ENCODE data around the gene ADAMTS8.
A peak's percentile ranks its signal among the peaks of the same experiment; 100 is the strongest.
"Not testable (repeated sequence)": the region's sequence is repeated elsewhere in the genome, so short reads cannot be mapped to it uniquely, and the experiment has no call there.

The ADAMTS8 gene

DNA sequence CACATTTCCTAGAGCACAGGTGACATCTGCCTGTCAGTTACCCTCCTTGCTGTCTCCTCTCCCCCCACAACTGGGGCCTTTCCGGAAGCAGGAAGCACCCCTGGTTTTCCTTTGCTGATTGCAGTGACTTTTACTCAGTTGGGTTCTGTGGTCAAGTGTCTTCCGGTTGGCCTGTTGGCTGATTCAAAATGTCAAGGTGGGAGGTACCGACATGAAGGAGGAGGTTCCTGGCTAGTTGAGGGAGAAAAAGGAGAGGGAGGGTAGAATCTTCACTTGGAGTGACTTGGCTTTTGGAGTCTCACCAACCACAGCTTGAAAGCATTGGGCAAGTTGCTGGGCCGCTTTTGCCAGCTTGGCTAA lies 10.7 kb upstream of the ADAMTS8 start:
- DNase-seq (ENCODE audit: low read depth in 2 of 2): no peak

DNA sequence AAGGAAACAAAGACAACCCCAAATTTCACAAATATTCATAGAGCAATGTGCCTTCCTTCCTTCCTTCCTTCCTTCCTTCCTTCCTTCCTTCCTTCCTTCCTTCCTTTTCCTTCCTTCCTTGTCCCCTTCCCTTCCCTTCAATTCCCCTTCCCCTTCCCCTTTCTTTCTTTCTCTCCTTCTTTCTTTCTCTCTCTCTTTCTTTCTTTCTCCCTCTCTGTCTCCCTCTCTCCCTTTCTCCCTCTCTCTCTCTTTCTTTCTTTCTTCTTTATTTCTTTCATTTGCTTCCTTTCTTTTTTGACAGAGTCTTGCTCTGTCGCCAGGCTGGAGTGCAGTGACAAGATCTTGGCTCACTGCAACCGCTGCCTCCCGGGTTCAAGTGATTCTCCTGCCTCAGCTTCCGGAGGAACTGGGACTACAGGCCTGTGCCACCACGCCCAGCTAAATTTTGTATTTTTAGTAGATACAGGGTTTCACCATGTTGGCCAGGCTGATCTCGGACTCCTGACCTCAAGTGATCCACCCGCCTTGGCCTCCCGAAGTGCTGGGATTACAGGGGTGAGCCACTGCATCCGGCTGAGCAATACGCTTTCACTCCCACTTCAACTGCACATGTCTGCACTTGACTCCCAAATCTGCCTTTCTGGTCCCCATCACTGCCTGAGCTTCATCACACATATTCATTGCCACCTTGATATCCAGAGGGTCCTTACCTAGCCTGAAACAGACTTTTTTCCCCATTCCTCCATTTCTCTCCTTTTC lies 10.2 kb upstream of the ADAMTS8 start:
- not testable (repeated sequence) for DNase-seq (ENCODE audit: low read depth in 2 of 2)

DNA sequence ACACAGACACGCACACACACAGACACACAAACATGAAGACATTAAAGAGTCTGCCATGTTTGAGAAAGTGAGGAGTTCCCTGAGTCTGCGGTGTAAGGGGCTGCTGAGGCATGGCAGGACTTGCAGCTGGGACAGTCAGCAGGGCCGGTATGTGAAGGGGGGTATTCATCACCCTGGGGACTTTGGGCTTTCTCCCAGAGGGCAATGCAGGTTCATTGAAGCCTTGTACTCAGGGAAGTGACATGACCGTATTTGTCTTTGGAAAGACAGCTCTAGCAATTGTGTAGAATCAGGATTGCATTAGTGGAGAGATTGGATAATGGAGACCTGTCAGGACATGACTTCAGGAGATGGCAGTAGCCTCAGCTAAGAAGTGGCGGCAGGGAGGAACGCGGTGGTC lies 9.4 kb upstream of the ADAMTS8 start:
- no peak for DNase-seq (ENCODE audit: low read depth in 2 of 2)

DNA sequence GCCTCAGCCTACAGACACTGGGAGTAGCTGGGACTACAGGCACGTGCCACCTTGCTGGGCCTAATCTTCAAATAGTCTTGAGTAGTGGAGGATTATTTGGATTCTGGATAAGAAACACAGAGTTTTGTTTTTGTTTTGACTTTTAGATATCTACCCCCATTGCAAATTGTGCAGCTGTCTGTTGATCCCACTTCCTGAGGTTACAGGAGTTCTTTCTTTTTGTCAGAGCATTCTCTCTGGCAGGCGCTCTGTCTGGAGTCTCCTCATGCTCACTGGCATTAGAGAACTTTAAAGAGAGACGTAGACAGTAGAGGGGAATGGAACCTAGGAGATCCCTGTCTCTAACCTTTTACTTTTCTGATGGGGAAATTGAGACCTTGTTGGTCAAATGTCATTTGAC lies 7.8 kb upstream of the ADAMTS8 start:
- DNase-seq (ENCODE audit: low read depth in 2 of 2): no peak

DNA sequence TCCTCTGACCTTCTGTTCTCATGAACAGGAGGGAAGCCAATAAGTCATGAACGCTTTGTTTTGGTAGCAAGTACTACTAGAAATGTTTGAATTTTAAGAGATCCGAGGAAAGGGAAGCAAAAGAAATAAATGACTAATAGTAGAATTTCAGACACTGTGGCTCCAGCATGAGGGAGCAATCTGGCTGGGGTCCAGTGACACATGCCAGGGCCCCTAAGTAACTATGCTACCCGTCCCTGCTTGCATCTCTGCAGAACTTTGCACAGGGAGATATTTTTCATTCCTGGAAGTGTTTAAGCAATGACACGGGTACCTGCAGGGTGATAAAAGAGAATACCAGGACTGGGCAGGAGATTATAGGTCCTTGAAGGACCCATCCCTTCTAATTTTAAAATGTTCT lies 7.3 kb upstream of the ADAMTS8 start:
- no peak for DNase-seq (ENCODE audit: low read depth in 2 of 2)

DNA sequence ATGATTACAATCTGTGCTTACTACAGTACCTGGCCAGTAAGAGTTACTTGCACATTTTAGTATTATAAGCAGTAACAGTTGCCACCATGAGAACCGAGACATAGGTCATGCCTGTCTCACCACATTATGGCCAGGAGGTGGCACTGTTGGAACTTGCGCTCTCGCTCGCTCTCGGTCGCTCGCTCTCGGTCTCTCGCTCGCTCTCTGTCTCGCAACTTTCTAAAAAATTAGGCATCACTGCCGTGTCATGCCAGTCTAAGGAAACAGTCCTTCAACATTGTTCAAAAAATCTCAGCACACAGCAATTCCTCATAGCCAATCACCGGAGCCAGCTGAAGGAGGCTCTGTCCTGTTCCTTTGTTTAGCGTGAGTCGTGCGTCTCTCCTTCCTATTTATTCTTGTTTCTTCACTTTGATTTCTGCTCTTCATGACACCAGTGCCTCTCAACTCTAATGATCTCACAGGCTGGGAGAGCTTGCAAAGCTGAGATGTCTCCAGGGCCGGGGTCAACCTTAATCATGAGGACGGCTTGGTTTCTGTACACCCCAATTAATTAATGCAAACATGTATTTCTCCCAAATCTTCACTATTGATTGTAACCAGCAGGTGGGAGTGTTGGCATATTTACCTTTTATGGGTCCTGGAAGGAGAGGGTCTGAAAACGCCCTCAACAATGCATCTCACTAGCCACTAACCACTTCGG lies 6.3 kb upstream of the ADAMTS8 start:
- peak; percentile 24 to 32 for DNase-seq (ENCODE audit: low read depth in 2 of 2)

DNA sequence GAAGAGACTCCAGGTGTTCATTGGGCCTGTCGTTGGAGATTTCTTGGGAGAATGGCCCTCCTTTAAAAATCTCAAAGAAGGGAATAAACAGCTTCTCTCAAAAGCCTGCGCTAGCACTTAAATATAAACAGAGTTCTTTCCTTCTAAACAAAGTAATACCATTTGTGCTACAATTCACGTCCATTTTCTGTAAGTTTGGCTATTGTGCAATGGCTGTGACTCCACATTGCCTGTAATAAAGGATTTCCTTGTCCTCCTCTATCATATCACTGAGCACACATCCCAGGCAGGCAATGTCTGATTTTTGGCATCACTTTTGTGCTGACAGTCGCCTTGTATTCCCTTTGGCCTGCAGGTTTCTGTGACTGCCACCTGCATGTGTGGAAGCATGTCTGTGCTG lies 4.9 kb upstream of the ADAMTS8 start:
- DNase-seq (ENCODE audit: low read depth in 2 of 2): no peak

DNA sequence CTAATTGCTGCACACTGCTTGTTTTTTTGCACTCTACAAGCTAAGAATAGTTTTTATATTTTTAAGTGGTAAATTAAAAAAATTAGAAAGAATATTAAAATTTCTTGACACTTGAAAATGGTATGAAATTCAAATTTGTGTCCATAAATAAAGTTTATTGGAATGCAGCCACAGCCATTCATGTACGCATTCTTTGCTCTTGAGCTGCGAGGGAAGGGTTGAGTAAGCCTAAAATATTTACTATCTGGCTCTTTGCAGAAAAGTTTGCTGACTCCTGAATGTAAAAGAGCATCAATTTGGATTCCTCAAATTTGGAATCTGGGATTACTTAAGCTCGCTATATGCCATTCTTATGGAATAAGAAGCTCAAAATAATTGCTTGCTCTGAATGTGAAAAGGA lies 3.4 kb upstream of the ADAMTS8 start:
- DNase-seq (ENCODE audit: low read depth in 2 of 2): no peak

DNA sequence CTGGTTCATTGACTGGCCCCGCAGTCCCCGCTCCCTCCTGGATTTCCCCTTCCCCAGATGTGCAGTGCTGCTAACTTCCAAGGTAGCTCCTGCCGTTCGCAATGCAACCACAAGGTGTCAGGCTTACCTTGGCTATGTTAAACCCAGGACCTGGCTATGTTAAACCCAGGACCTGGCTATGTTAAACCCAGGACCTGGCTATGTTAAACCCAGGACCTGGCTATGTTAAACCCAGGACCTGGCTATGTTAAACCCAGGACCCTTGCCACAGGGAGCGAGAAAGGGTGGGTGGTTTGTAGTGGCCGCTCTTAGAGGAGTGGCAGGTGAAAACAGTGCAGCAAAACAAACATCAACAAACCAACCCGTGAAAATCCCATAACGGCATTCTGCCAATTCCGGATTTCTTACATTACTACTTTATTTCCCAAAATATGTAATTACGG lies 2.9 kb upstream of the ADAMTS8 start:
- DNase-seq (ENCODE audit: low read depth in 2 of 2): peak; percentile 31 to 38

DNA sequence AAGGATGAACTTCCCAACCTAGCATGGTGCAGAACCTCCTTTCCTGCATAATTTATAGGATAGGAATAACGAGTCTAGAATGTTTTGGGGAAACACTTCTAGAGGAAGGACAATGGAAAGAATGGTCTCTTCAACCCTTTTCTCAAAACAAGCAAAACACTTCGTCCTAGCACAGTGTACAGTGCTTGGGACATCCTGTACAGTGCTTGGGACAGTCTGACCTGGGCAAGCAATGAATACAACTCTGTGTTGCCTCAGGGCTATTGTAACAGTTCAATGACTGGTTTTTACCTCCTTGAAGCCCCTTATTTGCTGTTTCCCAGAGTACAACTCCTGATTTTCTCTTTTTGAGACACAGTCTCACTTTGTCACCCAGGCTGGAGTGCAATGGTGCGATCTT lies 1.6 kb upstream of the ADAMTS8 start:
- no peak for DNase-seq (ENCODE audit: low read depth in 2 of 2)

DNA sequence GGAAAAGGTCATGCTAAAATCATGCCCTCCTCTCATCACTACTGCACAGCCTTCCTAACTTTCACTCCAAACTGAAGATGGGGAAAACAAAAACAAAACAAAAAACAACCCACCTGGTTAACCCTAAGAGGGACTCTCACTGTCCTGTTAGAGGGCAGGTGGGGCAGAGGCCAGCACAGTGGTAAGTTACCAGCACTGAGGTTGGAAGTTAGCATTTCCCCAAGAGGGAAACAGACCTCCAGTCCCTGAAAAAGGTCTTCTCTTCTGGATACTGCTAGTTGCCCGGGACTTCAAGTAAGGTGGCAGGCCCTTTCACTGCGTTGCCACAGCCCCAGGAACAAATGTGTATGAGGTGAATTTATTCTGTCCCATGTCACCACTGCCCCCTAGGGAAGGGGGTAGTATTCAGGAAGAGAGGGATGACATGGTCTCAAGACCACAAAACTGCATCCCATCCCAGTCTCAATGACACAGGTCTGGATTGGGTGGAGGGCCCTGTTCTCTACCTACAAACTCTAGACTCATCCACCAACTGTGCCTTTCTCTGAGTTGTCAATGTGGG lies 792 bp upstream of the ADAMTS8 start:
- DNase-seq (ENCODE audit: low read depth in 2 of 2): no peak

DNA sequence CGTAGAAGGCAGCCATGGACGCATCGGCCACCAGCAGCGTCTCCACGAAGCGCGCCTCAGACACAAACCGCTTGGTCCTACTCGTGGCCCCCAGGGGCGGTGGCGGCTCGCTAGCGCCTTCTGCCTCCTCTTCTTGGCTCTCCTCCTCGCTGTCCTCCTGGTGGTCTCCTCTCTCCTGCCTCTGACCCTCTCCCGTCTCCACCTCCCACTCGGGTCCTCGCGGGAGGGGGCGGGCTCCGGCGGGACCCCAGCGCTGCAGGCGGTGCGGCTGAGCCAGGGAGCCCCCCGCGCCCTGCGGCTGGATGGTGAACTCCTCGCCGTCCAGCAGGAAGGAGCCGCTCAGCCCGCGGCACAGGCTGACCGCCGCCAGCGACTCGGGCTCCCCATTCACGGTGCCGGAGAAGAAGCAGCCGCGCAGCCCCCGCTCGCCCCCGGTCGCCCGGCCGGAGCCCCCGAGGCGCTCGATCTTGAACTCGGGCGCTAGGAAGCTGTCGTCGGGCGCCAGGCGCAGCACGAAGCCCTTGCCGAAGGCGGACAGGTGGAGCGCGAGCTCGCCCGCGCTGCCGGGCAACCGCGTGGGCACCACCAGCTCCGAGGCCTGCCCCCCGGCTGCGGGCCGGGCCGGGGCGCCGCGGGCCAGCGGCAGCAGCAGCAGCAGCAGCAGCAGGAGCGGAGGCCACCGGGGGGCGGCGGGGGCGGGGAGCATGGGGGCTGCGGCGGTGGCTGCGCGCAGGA lies 661 bp downstream of the ADAMTS8 start:
- no peak for DNase-seq (ENCODE audit: low read depth in 2 of 2)

DNA sequence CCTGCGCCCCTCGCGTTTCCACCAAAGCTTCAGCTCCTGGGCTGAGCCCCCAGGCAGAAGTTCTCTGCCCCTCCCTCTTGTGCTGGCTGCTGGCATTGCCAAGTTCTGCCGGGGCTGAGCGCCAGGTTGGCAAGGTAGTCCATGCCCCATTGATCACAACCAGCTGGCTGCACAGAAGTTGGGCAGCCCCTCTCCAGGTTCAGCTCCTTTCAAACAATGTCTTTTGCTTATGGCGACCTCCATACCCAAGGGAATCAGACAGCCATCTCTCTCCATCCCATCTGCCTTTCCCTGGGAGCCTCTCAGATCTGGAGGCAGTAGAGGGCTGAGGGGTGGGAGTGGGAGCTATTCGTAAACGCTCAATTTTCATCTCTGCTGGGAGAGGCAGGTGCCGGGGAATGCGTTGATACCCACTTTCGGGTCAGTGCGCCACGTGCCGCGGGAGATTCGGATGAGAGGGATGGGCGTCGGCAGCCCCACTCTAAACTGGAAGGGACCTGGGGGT lies 1.5 kb downstream of the ADAMTS8 start:
- DNase-seq (ENCODE audit: low read depth in 2 of 2): no peak

DNA sequence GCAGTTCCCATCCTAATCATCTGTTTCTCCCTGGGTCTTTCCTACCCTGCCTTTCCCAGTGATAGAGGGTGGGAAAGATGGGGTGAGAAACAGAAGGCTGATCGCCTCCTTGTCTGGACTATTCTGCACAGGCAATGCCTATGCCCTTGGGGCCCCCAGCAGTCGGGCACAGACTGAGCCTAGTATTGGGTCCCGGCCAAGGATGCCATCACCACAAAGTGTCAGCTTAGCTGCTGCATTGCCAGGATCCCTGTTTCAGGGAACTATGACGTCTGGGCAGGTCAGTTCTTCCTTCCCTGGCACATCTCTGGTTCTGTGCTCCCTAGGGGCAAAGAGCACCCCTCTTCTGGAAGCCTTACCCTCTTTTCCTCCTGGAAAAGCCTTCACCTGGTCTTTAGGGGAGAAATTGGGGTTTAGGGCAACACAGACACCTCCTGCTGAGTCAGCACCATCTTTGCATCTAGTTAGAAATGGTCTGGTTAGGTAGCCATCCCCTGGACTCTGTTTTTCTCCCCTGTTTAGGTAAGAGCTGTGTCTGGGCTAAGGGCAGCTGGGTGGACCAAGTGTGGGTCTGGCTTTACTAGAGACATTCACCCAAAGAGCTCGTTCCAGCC lies 2.1 kb downstream of the ADAMTS8 start:
- DNase-seq (ENCODE audit: low read depth in 2 of 2): no peak

DNA sequence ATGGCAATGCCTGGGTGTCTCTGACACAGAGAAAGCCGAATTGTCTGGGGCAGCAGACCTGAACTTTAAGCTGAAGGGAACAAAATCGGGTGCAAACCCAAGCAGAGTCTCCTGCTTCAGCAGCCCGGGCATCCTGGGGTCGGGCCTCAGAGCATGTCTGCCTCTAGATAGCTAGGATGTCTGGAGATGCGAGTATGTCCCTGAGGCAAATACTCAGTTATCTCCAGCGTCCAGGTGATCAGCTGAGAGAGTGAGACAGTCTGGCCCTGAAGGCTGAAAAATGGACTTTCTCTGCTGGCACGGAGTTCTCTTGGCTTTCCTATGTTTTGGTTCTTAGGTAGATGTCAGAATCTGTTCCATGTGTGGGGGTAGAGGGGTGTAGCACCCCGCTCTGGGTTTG lies 3.3 kb downstream of the ADAMTS8 start:
- DNase-seq (ENCODE audit: low read depth in 2 of 2): no peak

DNA sequence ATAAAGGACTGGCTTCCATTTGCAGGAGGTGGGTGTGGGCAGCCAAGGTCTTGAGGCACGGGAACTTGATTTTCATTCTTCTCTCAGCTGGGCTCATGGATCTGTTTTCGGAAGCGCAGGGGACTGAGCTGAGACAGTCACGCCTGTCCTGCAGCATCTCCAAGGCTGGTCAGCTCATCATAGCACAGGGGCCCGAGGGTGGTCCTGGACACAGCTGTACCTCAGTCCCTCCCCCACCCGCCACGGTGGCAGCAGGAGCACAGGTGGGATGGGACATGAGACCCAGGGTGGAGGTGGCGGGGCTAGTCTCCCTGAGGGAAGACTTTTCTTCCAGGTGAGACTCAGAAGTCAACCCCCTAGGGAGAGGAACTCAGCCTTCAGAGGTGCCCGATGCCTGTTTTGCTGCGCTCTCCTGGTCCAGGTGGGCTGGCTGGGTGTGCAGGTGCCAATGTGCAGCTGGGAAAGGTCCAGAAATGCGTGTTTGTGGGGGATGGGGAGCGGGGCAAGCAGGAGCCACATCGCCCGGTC lies 3.7 kb downstream of the ADAMTS8 start:
- no peak for DNase-seq (ENCODE audit: low read depth in 2 of 2)

DNA sequence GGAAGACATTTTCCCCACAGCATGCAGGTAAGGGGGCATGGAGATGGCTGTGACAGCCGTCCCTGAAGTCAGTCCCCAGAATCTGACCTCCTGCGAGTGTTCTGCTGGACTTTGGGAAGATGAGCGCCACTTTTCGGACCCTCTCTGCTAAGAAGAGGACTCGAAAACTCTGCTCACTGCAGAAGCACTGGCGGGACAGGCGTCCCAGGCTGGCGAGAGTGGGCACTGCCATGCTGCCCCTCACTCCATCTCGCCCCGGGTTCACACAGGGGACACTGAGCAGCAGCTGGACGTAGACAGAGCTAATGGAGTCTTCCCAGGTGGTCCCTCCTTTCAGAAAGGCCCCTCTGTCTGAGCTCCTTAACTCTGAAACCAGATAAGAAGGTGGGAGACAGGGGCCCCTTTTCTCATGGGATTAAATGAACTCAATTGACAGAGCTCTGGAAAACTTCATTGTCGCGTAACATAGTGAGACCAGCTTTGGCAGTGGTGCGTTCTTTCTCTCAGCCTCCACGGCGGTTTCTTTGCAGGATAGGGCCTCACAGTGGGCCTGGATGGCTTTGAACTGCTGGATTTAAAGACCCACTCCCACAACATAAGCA lies 4.8 kb downstream of the ADAMTS8 start:
- no peak for DNase-seq (ENCODE audit: low read depth in 2 of 2)

DNA sequence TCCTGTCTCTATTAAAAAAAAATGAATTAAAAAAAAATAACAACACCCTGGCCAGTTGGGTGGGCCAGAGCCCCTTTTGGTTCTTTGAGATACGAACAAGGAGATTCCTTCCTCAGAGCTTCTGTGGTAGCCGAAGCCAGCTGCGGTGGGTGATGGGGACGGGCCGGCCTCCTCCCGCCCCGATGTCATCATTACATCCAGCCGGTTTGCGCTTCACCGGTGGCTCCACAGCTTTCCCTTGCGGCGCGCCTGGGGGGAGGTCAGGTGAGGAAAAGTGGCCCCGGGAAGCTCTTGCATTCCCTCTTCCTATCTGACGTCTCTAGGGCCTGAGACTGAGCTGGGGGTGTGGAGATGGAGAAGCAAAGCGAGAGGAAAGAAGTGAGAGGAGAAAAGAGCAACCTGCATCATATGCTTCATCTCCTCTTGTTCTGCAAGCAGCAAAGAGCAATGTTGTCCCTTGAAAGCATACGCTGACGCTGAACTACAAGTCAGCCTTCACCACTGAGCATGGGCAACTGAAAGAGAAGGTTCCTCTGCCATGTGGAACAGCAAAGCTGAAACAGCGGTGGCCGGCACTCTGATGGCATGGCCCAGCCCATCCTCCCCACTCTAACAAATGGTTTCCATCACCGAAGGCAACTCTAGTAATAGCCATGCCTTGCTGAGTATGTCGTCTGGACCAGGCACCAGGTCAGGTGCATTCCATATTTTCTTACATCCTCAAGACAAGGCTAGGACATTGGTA lies 6.0 kb downstream of the ADAMTS8 start:
- no peak for DNase-seq (ENCODE audit: low read depth in 2 of 2)

DNA sequence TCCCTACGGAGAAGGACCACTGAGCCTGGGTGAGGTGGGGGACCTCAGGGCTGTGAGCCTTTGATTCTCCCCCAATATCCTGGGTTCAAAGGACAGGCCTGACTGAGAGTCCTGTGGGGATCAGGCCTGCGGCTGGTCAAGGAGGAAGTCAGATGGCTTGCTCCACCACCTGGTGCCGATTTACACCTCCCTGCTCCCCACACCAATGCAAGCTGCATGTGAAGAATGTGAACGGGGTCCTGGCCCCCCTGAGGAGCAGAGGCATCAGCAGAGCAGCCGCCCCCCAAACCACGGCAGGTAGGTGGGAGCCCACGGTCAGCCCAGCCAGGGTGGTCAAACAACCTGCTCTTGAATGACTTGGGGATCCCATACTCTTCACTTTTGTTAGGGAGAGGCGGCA lies 6.7 kb downstream of the ADAMTS8 start:
- no peak for DNase-seq (ENCODE audit: low read depth in 2 of 2)

DNA sequence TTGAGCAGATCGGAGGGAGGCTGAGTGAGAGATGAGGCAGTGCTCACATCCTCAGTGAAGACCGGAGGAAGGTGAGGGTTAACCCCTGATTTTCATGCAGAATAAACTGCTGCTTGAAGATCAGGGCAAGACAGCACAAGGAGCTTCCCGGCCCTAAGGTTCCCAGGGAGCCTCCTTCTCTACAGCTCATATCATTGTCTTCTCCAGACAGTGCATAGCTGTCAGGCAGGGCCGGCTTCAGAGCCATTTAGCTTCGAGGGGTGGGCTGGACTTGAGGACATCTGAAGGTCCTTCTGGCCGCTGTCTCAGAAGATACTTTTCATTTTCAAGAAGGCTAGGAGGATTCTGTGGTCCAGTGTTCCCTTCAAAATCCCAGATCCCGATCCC lies 7.2 kb downstream of the ADAMTS8 start:
- DNase-seq (ENCODE audit: low read depth in 2 of 2): no peak

All from activated CD8-positive, alpha-beta memory T cell treated with anti-CD3 and anti-CD28 coated beads for 4 hours (primary cell).